ENCODE data around the gene RHPN2. TPM values are rescaled to one million over a fixed set of nuclear protein-coding genes. Genes with fewer than 3 reads are reported as not detected.

Gene RHPN2
- total and polyA plus RNA-seq, 2 of the 13 experiments (the other 11 are each of a cell fraction or from before 2014, with no cell fraction given) = 20.3 to 48.0 TPM

- no peak for TF ChIP-seq ZNF326 (CRISPR knock-in tag; IDR thresholded peaks at IDR 0.05; ENCODE audit: borderline replicate concordance)
- no peak; the same call in 1 of the 2 replicates for TF ChIP-seq ZNF563 (CRISPR knock-in tag; IDR thresholded peaks at IDR 0.05)
- no peak for TF ChIP-seq ZFP90 (CRISPR knock-in tag; IDR thresholded peaks at IDR 0.05; ENCODE audit: borderline replicate concordance)
- no peak for TF ChIP-seq ZNF781 (CRISPR knock-in tag; IDR thresholded peaks at IDR 0.05; ENCODE audit: borderline replicate concordance, not compliant biosample characterization)
- TF ChIP-seq THAP11 (CRISPR knock-in tag; IDR thresholded peaks at IDR 0.05) = no peak
- TF ChIP-seq ZNF597 (CRISPR knock-in tag; IDR thresholded peaks at IDR 0.05) = no peak
- no peak for TF ChIP-seq ZSCAN12 (CRISPR knock-in tag; IDR thresholded peaks at IDR 0.05)
- no peak; the same call in 1 of the 2 replicates for TF ChIP-seq HOXA5 (CRISPR knock-in tag; IDR thresholded peaks at IDR 0.05)
- no peak for TF ChIP-seq PRDM4 (CRISPR knock-in tag; IDR thresholded peaks at IDR 0.05; ENCODE audit: borderline replicate concordance)
- no peak for TF ChIP-seq ZNF670 (CRISPR knock-in tag; IDR thresholded peaks at IDR 0.05; ENCODE audit: borderline replicate concordance)
- no peak for TF ChIP-seq YEATS4 (CRISPR knock-in tag; IDR thresholded peaks at IDR 0.05; ENCODE audit: borderline replicate concordance)
- TF ChIP-seq ZNF335 (CRISPR knock-in tag; IDR thresholded peaks at IDR 0.05) = no peak
- TF ChIP-seq ZSCAN21 (CRISPR knock-in tag; IDR thresholded peaks at IDR 0.05; ENCODE audit: borderline replicate concordance) = peak; percentile 74; the same call in 1 of the 2 replicates
- no peak for TF ChIP-seq HOXA9 (CRISPR knock-in tag; IDR thresholded peaks at IDR 0.05; ENCODE audit: borderline replicate concordance)
- TF ChIP-seq MED1 (CRISPR knock-in tag; IDR thresholded peaks at IDR 0.05) = peak; percentile 40
- TF ChIP-seq DMAP1 (CRISPR knock-in tag; IDR thresholded peaks at IDR 0.05) = 0 out of 2 replicates have a peak, but pooled peaks have one; percentile 12
- no peak for TF ChIP-seq ZNF44 (CRISPR knock-in tag; IDR thresholded peaks at IDR 0.05)
- TF ChIP-seq ZBED4 (CRISPR knock-in tag; IDR thresholded peaks at IDR 0.05; ENCODE audit: borderline replicate concordance) = no peak
- no peak for TF ChIP-seq REPIN1 (CRISPR knock-in tag; IDR thresholded peaks at IDR 0.05; ENCODE audit: borderline replicate concordance, low read depth)
- peak; percentile 61 for TF ChIP-seq ZNF605 (CRISPR knock-in tag; IDR thresholded peaks at IDR 0.05)
- no peak for TF ChIP-seq BCL3 (CRISPR knock-in tag; IDR thresholded peaks at IDR 0.05)
Measured at GRCh38 chr19:33064792-33065550, at the start of gene RHPN2 (continued).

Measured in HepG2 (cell line).